Activated T-helper 1 cell treated with Interleukin-2 at 50 U/mL for 16 hours (primary cell): ENCODE data around the gene KATNAL1.

Experiments
- DNase-seq: peaks from one replicate; pipeline ENCODE4 v3.0.0-alpha.2; 2020; ENCODE audit warnings: low read depth

KATNAL1 gene

GRCh38 chr13:30163441-30163840, 143.9 kb downstream of the KATNAL1 start:
- DNase-seq: no peak

- DNase-seq: no peak
Observed at GRCh38 chr13:30159446-30159839, 147.9 kb downstream of the KATNAL1 start.

- DNase-seq: no peak
Observed at GRCh38 chr13:30158774-30159445, 148.4 kb downstream of the KATNAL1 start.

- no peak for DNase-seq
Observed at GRCh38 chr13:30157616-30157993, 149.7 kb downstream of the KATNAL1 start.

- DNase-seq: no peak
Observed at GRCh38 chr13:30156826-30157615, 150.3 kb downstream of the KATNAL1 start.

- no peak for DNase-seq
Observed at GRCh38 chr13:30156270-30156669, 151.1 kb downstream of the KATNAL1 start.

GRCh38 chr13:30154931-30155330, 152.4 kb downstream of the KATNAL1 start:
- DNase-seq: no peak

- DNase-seq: no peak
Observed at GRCh38 chr13:30154531-30154930, 152.8 kb downstream of the KATNAL1 start.

- no peak for DNase-seq
Observed at GRCh38 chr13:30153545-30154426, 153.6 kb downstream of the KATNAL1 start.
